CD4-positive, alpha-beta T cell treated with Interleukin-4 for 4 hours (primary cell): ENCODE data around the gene MBOAT2.

Source experiments
- DNase-seq: peaks from one replicate; pipeline ENCODE4 v3.0.0-alpha.2; 2020

Gene MBOAT2

GRCh38 chr2:8889978-8890377 lies 113.5 kb downstream of the MBOAT2 start:
- no peak for DNase-seq

GRCh38 chr2:8888963-8889362 lies 114.5 kb downstream of the MBOAT2 start:
- no peak for DNase-seq

DNA sequence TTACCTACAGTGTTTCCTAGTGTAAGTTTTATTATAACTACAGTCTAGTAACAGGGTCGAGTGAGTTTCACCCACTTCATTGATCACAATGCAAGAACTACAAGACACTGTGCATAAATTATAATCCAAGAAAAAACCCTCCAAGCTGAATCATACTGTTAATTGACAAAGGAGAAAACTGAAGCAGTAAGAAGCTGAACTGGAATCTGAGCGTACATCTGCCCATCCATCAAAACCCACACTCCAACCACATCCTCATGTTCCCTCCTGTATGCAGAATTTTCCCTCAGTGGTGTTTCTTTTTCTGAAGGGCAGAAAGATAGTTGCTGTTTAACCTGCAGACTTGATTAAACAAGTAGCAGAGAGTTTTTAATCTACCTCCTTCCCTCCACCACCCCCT lies 116.6 kb downstream of the MBOAT2 start:
- no peak for DNase-seq

DNA sequence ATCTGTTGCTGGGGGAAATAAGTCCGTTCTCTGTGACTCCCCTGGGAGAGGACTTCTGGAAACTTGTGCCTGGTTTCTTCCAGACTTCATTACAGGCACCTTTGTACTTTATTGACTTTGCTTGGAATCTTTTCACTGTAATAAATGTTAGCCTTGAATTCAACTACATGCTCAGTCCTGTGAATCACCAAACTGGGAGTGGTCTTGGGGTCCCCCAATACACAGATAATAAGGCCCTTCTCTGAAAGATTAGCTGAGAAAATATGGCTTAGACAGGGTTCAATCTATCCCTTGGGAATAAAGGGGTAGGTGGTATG lies 117.3 kb downstream of the MBOAT2 start:
- DNase-seq, result no peak

GRCh38 chr2:8885449-8886201 lies 117.9 kb downstream of the MBOAT2 start:
- no peak for DNase-seq

- no peak for DNase-seq
Observed at GRCh38 chr2:8884812-8885211, 118.7 kb downstream of the MBOAT2 start.

DNA sequence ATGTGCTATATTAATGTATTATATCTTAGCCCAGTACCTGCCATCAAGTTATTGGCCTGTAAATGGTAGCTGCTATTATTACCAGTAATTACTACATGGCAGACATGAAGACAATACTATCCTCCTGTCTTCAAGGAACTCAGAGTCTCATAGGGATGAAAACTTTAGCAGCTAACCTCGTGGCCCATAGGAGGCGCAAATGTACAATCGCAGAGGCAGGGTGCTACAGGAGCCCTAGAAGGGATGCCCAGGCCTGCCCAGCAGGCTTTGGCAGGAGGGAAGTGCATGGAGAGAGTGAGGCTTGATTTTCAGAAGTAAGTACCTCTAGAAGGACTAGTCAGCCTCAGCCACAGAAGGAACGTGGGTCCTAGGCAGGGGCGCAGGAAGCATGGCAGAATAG lies 121.4 kb downstream of the MBOAT2 start:
- DNase-seq, result no peak

DNA sequence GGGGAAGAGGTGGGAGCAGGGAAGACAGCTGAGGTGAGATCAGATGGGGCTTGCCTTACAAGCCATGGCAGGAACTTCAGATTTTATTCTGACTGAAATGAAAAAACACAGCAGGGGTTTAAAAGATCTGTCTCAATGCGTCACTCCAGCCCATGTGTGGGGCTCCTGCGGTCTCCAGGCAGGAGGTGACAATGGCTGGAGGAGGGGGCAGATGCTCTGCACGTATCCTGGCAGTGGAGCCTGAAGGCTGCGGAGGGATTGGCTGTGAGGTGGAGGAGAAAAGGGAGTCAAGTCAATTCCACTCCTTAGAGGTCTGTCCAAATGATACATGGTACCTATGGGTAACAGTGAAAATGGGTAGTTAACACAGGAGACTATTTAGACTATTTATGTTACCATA lies 125.6 kb downstream of the MBOAT2 start:
- DNase-seq, result no peak

GRCh38 chr2:8877332-8877731 lies 126.2 kb downstream of the MBOAT2 start:
- DNase-seq, result no peak

DNA sequence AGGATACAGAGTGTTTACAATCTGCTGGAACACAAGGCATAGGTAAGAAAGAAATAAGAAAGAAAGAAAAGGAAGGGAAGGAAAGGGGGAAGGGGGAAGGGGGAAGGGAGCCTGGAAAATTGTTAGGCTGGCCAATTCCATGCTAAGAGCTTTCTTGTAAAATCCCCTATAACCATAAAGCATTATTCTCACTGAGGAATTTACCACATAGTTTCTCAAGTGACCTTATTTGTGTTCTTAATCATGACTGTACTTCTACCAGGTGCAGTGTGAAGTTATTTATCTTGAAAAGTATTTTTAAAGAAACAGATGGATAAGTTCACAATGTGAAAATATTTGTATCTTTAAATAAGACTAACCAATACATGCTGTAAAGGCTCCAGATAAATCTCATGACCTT lies 126.9 kb downstream of the MBOAT2 start:
- DNase-seq, result no peak

DNA sequence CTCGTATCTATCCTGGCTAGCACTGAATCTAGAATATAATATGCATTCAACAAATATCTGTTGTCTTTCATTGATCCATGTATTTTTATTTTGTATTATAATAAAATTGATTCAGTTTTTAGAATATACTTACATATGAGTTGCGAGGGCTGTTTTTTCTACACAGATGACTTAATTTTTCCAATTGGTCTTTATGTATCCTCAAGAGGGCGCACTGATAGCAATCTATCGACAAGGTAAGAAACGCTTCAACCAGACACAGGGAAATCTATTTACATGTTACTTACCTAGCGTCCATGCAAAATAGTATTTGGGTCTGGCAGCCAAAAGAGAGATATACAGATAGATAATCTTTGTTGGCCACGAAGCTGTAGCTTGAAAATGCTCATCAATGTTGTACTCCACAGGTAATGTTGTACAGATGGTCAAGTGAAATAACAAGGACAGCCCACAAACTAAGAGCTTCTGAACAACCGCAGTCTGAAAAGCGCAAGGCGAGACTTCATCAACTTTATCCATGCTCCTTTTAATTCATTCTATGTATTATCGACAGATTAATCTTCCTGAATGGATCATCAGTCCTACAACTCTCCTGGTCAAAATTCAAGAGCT lies 130.6 kb downstream of the MBOAT2 start:
- peak; percentile 19 for DNase-seq

- no peak for DNase-seq
Observed at GRCh38 chr2:8870441-8870840, 133.0 kb downstream of the MBOAT2 start.

GRCh38 chr2:8867363-8867762 lies 136.1 kb downstream of the MBOAT2 start:
- DNase-seq, result no peak

GRCh38 chr2:8863331-8863953 lies 140.0 kb downstream of the MBOAT2 start:
- no peak for DNase-seq

- DNase-seq, result no peak
Observed at GRCh38 chr2:8862230-8862629, 141.3 kb downstream of the MBOAT2 start.

DNA sequence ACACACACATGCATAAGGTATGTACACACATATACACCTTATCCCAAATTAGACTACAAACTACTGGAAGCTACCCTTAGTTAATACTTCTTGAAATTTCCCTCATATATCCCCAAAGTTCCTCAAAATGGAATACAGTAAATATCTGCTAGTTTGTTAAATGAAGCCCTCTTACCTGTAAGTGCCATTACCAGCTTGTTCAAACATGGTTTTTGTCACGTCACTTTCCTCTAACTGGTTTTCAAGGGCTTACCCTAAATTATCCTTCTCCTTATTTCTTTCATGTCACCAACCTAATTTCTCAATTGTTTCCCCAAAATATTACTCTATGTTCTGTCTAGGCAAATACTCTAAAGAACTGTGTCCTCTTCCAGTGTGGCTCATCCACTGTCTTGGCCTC lies 141.7 kb downstream of the MBOAT2 start:
- no peak for DNase-seq

GRCh38 chr2:8860239-8860638 lies 143.2 kb downstream of the MBOAT2 start:
- no peak for DNase-seq

GRCh38 chr2:8858910-8859309 lies 144.6 kb downstream of the MBOAT2 start:
- DNase-seq, result no peak

DNA sequence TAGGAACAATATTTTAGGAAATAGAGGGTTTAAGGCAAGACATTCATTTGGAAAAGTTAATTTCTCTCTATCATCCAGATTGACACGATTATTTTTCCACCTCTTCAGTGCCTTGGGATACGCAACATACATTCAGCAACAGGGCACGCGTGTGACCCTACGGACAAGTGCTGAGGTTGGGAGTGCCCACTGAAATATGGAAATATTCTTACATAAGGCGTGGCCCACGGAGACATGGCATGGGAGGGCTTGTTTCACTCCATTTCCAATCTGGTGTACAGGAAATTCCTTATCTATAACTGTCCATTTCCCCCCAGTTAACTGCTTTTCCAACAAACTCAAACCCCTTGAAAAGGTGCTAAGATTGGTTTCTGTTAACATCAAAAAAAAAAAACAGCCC lies 145.2 kb downstream of the MBOAT2 start:
- DNase-seq, result no peak

GRCh38 chr2:8857709-8858108 lies 145.8 kb downstream of the MBOAT2 start:
- DNase-seq, result no peak

DNA sequence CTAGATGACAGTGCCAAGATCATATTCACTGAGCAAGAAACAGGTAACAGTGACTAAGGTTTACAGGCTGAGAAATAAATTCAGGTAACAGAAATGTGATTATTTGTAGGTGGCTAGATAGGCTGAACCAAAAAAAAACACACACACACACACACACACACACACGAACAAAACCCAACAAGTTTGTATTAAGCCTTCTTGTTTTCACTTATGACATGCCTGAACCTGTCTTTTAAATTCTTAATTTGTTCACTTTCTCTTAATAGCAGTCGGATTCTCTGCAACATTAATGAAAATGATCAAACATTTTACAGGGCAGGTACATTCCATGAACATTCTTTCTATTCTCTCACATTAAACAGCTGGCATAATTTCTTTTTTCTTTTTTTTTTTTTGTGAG lies 147.3 kb downstream of the MBOAT2 start:
- DNase-seq, result no peak

DNA sequence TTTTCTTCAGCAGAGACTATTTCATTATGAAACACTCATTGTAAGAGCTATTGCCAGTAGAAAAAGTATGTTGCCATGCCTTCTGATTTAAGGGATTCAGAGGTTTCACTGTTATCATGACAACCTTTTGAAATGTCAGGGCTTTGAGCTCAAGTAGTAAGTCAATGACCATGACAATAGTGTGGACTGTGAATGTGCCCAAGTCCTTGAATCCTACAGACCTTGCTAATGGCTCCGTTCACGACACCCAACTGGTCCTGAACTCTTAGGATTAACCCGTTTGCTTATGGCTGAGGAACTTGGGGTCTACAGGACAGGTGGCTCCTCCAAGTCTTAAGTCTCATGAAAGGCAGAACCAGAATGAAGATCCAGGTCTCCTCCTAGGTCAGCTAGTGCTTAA lies 148.5 kb downstream of the MBOAT2 start:
- DNase-seq, result no peak

DNA sequence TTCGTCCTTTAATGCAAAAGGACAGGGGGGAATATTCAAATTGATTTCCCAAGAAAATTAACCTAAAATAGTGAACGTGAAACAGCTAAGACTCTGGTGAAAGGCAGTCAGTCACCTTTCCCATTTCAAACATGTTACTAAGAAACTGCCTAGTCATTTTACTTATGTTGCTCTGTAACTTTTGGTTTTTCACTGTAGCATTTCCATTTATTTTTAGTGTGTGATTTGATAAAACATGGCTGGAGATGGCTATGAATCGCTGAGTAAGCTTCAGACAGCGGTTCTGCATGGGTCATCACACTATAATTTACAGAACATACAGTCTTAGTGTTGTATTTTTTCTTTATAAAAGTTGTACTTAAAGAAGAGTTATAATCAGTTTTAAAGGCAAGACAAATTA lies 150.1 kb downstream of the MBOAT2 start:
- DNase-seq, result no peak

DNA sequence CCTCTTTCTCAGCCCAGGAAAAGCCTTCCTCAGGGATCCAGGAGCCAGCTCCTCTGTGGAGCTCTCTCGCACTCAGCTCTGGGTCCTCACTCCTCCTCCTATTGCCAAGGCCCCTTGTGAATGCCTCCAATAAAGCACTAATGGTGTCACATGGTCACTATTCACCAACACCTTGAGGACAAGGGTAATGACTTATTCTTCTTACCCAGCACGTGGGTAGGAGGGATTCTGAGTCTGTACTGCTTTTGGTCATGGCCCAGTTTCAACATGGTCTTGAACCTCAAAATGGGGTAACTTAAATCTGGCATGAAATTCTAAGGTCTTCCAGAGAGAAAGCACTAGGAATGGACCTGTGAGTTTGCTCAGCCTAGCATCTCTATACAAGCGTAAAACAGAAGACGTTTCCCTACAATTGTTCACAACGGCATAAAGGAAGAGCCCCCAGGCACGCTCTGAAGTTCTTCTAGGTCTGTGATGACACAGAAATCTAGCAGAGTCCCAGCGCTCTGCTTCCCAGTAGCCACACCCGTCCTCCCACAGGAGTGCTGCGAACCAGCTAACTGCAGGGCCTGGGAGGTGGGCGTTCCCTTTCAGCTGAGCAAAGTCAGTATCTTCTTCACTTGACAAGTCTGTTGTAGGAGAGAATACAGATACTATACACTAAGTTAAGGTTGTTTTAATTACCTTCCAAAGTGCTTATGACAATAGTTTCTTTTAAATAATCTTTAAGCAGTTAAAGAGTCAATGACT lies 151.5 kb downstream of the MBOAT2 start:
- no peak for DNase-seq
